SHP77 (cell line): ENCODE results near the gene DPYD.

Source experiments
- DNase-seq, 2 experiments: peaks; one replicate each; lab custom pipeline; 2025; lab: John Stamatoyannopoulos, UW

The DPYD gene

GRCh38 chr1:97088391-97088790 is 832.4 kb downstream of the DPYD start:
- DNase-seq = no peak

GRCh38 chr1:97084546-97084945 is 836.3 kb downstream of the DPYD start:
- DNase-seq = no peak

GRCh38 chr1:97082160-97082848 is 838.5 kb downstream of the DPYD start:
- no peak for DNase-seq

GRCh38 chr1:97078872-97079271 is 842.0 kb downstream of the DPYD start:
- no peak for DNase-seq

- DNase-seq = no peak
Measured at GRCh38 chr1:97077221-97077620, 843.6 kb downstream of the DPYD start.

- no peak for DNase-seq
Measured at GRCh38 chr1:97074771-97075170, 846.1 kb downstream of the DPYD start.

- DNase-seq = no peak
Measured at GRCh38 chr1:97073936-97074335, 846.9 kb downstream of the DPYD start.

GRCh38 chr1:97073169-97073568 is 847.7 kb downstream of the DPYD start:
- no peak for DNase-seq

- no peak for DNase-seq
Measured at GRCh38 chr1:97071173-97071572, 849.7 kb downstream of the DPYD start.

- no peak for DNase-seq
Measured at GRCh38 chr1:97070376-97070775, 850.5 kb downstream of the DPYD start.

GRCh38 chr1:97069312-97069711 is 851.5 kb downstream of the DPYD start:
- DNase-seq = no peak

- no peak for DNase-seq
Measured at GRCh38 chr1:97066860-97067259, 854.0 kb downstream of the DPYD start.

GRCh38 chr1:97063532-97063931 is 857.3 kb downstream of the DPYD start:
- no peak for DNase-seq

GRCh38 chr1:97061604-97062003 is 859.2 kb downstream of the DPYD start:
- DNase-seq = no peak

GRCh38 chr1:97056386-97056785 is 864.4 kb downstream of the DPYD start:
- no peak for DNase-seq

- DNase-seq = no peak
Measured at GRCh38 chr1:97053268-97053667, 867.6 kb downstream of the DPYD start.

GRCh38 chr1:97051823-97052222 is 869.0 kb downstream of the DPYD start:
- no peak for DNase-seq

- no peak for DNase-seq
Measured at GRCh38 chr1:97050506-97050905, 870.3 kb downstream of the DPYD start.

- no peak for DNase-seq
Measured at GRCh38 chr1:97047421-97047793, 873.4 kb downstream of the DPYD start.

- DNase-seq = no peak
Measured at GRCh38 chr1:97046765-97047420, 873.9 kb downstream of the DPYD start.

GRCh38 chr1:97044159-97044760 is 876.6 kb downstream of the DPYD start:
- DNase-seq = no peak

- no peak for DNase-seq
Measured at GRCh38 chr1:97042551-97042950, 878.3 kb downstream of the DPYD start.

- no peak for DNase-seq
Measured at GRCh38 chr1:97041026-97041425, 879.8 kb downstream of the DPYD start.

GRCh38 chr1:97038410-97038809 is 882.4 kb downstream of the DPYD start:
- DNase-seq = no peak
